HG03378 (cell line): ENCODE measurements around the gene RNF152.
"Not testable (repeated sequence)": the region's sequence is repeated elsewhere in the genome, so short reads cannot be mapped to it uniquely, and the experiment has no call there.

Experiments used
- ATAC-seq: cut with Tn5 transposase; IDR thresholded peaks from one replicate; pipeline ENCODE4 v1.9.1; 2021; ENCODE audit warnings: mild to moderate bottlenecking, moderate library complexity; ENCODE audit not compliant: unreplicated experiment

Gene RNF152

GRCh38 chr18:61822879-61823278, 69.9 kb downstream of the RNF152 start:
- no peak for ATAC-seq

GRCh38 chr18:61821748-61822147, 71.1 kb downstream of the RNF152 start:
- no peak for ATAC-seq

- ATAC-seq, result no peak
Measured at GRCh38 chr18:61820882-61821281, 71.9 kb downstream of the RNF152 start.

- ATAC-seq, result no peak
Measured at GRCh38 chr18:61817086-61817485, 75.7 kb downstream of the RNF152 start.

- ATAC-seq, result no peak
Measured at GRCh38 chr18:61815885-61816470, 76.8 kb downstream of the RNF152 start.

- ATAC-seq, result no peak
Measured at GRCh38 chr18:61808286-61808685, 84.5 kb downstream of the RNF152 start.

GRCh38 chr18:61803393-61803792, 89.4 kb downstream of the RNF152 start:
- ATAC-seq, result no peak

GRCh38 chr18:61797696-61798590, 94.9 kb downstream of the RNF152 start:
- ATAC-seq, result no peak

GRCh38 chr18:61791031-61791430, 101.8 kb downstream of the RNF152 start:
- no peak for ATAC-seq

- ATAC-seq, result not testable (repeated sequence)
Measured at GRCh38 chr18:61787011-61787670, 105.7 kb downstream of the RNF152 start.

GRCh38 chr18:61785588-61785987, 107.2 kb downstream of the RNF152 start:
- no peak for ATAC-seq

GRCh38 chr18:61784834-61785233, 108.0 kb downstream of the RNF152 start:
- ATAC-seq, result no peak

- no peak for ATAC-seq
Measured at GRCh38 chr18:61782545-61782944, 110.3 kb downstream of the RNF152 start.

GRCh38 chr18:61776201-61776600, 116.6 kb downstream of the RNF152 start:
- not testable (repeated sequence) for ATAC-seq

- ATAC-seq, result no peak
Measured at GRCh38 chr18:61774846-61775245, 118.0 kb downstream of the RNF152 start.

- no peak for ATAC-seq
Measured at GRCh38 chr18:61772293-61772848, 120.4 kb downstream of the RNF152 start.

- no peak for ATAC-seq
Measured at GRCh38 chr18:61771861-61772260, 120.9 kb downstream of the RNF152 start.

GRCh38 chr18:61770279-61770678, 122.5 kb downstream of the RNF152 start:
- no peak for ATAC-seq

GRCh38 chr18:61766266-61766884, 126.4 kb downstream of the RNF152 start:
- no peak for ATAC-seq

GRCh38 chr18:61765097-61765496, 127.7 kb downstream of the RNF152 start:
- ATAC-seq, result no peak

GRCh38 chr18:61764381-61764780, 128.4 kb downstream of the RNF152 start:
- peak; percentile 76 for ATAC-seq
